PC-9 (cell line): Measurements from ENCODE around the gene NINL. TPM values are rescaled to one million over a fixed set of nuclear protein-coding genes. Genes with fewer than 3 reads are reported as not detected.

Source experiments
- BruUV-seq: library from RNA; stranded (reverse); fragments of 400-500 nt; replicated peaks from 2 replicates; lab custom pipeline; 2021; lab: Mats Ljungman, UMichigan
- CTCF ChIA-PET: fragments of 300-600 bp; sonication (Branson Sonifier 250); formaldehyde crosslinking; loops from one replicate; lab custom pipeline; 2022; ENCODE audit warnings: antibody characterized with exemption; lab: Charles Lee
- POLR2A ChIA-PET: fragments of 300-600 bp; sonication (Branson Sonifier 250); formaldehyde crosslinking; loops from one replicate; lab custom pipeline; 2022; ENCODE audit warnings: antibody characterized with exemption; ENCODE audit not compliant: unreplicated experiment; lab: Charles Lee
- DNase-seq, 2 experiments: peaks; one replicate each; pipeline versions ENCODE4 v3.0.0 to v3.0.0-alpha.2; 2015 to 2022; ENCODE audit warnings: mixed read lengths in 1 of 2
- H2AFZ ChIP-seq: fragments of 200-600 bp; sonication (generic); 2 replicates; pipeline ENCODE4 v1.8.1; 2017; ENCODE audit warnings: antibody characterized with exemption
- H3F3A ChIP-seq: fragments of 200-600 bp; sonication (generic); 2 replicates; pipeline ENCODE4 v1.8.1; 2017; ENCODE audit warnings: antibody characterized with exemption, mild to moderate bottlenecking, low read depth; ENCODE audit not compliant: insufficient read depth
- H3K27ac ChIP-seq: fragments of 200-600 bp; sonication (generic); 2 replicates; pipeline ENCODE4 v1.6.1; 2016; ENCODE audit warnings: mixed run types
- H3K27me3 ChIP-seq: fragments of 200-600 bp; sonication (generic); 2 replicates; pipeline ENCODE4 v1.6.1; 2016; ENCODE audit warnings: low read depth, mixed run types; ENCODE audit not compliant: insufficient read depth
- H3K36me3 ChIP-seq: fragments of 200-600 bp; sonication (generic); 2 replicates; pipeline ENCODE4 v1.6.1; 2016; ENCODE audit warnings: low read depth, mixed run types
- H3K4me1 ChIP-seq: fragments of 200-600 bp; sonication (generic); replicated peaks from 2 replicates; pipeline ENCODE4 v1.6.1; 2016; ENCODE audit warnings: mixed run types; ENCODE audit not compliant: insufficient read depth
- H3K4me2 ChIP-seq: fragments of 200-600 bp; sonication (generic); 2 replicates; pipeline ENCODE4 v1.6.1; 2017; ENCODE audit warnings: mixed run types
- H3K4me3 ChIP-seq: fragments of 200-600 bp; sonication (generic); 2 replicates; pipeline ENCODE4 v1.6.1; 2016; ENCODE audit warnings: mixed run types
- H3K79me2 ChIP-seq: fragments of 200-600 bp; sonication (generic); 2 replicates; pipeline ENCODE4 v1.6.1; 2017; ENCODE audit warnings: low read depth, mixed run types
- H3K9me2 ChIP-seq: fragments of 200-600 bp; sonication (generic); 2 replicates; pipeline ENCODE4 v1.8.1; 2017; ENCODE audit warnings: mild to moderate bottlenecking; ENCODE audit not compliant: insufficient read depth
- H3K9me3 ChIP-seq: fragments of 200-600 bp; sonication (generic); 2 replicates; pipeline ENCODE4 v1.8.1; 2016; ENCODE audit warnings: low read depth; ENCODE audit not compliant: insufficient read depth
- H4K20me1 ChIP-seq: fragments of 200-600 bp; sonication (generic); 2 replicates; pipeline ENCODE4 v1.8.1; 2017; ENCODE audit not compliant: insufficient read depth
- EZH2 ChIP-seq: fragments of 200-600 bp; sonication (generic); IDR thresholded peaks from 2 replicates; pipeline ENCODE4 v1.8.0; 2017; ENCODE audit warnings: antibody characterized with exemption, low read depth
- intact Hi-C: fragments of 100-400 bp; cut with micrococcal nuclease; formaldehyde crosslinking; loops from one replicate; pipeline ENCODE4 v1.10.0; 2022; ENCODE audit not compliant: unreplicated experiment
- total RNA-seq: library from RNA; stranded (reverse); gene quantifications from 2 replicates; pipeline ENCODE4 v1.2.3, GENCODE V29; 2021
- TF ChIP-seq, protein P1 (sequence below): fragments of 200-600 bp; sonication (generic); conservative IDR thresholded peaks from 2 replicates; pipeline ENCODE4 v1.6.1; 2017; ENCODE audit warnings: mixed run types, antibody characterized with exemption, mild to moderate bottlenecking, moderate library complexity

The NINL gene
- total RNA-seq, 1 experiment from 2014 or later = 19.6 TPM

DNA sequence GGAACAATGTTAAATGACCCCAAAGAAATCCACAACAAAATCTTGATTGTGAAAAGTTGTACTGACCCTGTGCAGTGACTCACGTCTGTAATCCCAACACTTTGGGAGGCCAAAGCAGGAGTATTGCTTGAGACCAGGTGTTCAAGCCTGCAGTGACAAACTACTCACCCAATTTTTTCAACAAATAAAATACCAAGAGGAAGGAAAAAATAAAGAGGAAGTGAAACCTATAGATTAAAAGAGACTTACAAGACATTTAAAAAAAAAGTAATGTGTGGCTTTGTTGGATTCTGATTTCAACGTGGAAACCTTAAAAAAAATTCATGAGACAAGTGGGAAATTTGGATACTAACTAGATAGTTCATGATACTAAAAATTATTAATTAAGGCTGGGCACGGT, 146.0 kb downstream of the NINL start:
- no peak overlapping the region for H3K27ac ChIP-seq
- H4K20me1 ChIP-seq = no peaks in the 10 kb centered on the region
- no peaks in the 10 kb centered on the region for H3K9me3 ChIP-seq
- BruUV-seq = no TSS peak
- no peaks in the 10 kb centered on the region for H3F3A ChIP-seq
- H3K4me3 ChIP-seq = no peak overlapping the region
- no peak overlapping the region for H2AFZ ChIP-seq
- ChIA-PET POLR2A (no interaction called here), CTCF (no interaction called here)
- no peaks in the 10 kb centered on the region for H3K9me2 ChIP-seq
- no peaks in the 10 kb centered on the region for H3K4me1 ChIP-seq
- no peaks in the 10 kb centered on the region for H3K27me3 ChIP-seq
- intact Hi-C loops = no loop called here
- no peak for DNase-seq
- peaks cover 11% of the 10 kb centered on the region; the same call in 1 of the 2 replicates for H3K36me3 ChIP-seq
- no peak for TF ChIP-seq EZH2
- TF ChIP-seq, protein P1, sequence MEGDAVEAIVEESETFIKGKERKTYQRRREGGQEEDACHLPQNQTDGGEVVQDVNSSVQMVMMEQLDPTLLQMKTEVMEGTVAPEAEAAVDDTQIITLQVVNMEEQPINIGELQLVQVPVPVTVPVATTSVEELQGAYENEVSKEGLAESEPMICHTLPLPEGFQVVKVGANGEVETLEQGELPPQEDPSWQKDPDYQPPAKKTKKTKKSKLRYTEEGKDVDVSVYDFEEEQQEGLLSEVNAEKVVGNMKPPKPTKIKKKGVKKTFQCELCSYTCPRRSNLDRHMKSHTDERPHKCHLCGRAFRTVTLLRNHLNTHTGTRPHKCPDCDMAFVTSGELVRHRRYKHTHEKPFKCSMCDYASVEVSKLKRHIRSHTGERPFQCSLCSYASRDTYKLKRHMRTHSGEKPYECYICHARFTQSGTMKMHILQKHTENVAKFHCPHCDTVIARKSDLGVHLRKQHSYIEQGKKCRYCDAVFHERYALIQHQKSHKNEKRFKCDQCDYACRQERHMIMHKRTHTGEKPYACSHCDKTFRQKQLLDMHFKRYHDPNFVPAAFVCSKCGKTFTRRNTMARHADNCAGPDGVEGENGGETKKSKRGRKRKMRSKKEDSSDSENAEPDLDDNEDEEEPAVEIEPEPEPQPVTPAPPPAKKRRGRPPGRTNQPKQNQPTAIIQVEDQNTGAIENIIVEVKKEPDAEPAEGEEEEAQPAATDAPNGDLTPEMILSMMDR = no peak
- H3K4me2 ChIP-seq = no peak overlapping the region
- no peaks in the 10 kb centered on the region for H3K79me2 ChIP-seq

DNA sequence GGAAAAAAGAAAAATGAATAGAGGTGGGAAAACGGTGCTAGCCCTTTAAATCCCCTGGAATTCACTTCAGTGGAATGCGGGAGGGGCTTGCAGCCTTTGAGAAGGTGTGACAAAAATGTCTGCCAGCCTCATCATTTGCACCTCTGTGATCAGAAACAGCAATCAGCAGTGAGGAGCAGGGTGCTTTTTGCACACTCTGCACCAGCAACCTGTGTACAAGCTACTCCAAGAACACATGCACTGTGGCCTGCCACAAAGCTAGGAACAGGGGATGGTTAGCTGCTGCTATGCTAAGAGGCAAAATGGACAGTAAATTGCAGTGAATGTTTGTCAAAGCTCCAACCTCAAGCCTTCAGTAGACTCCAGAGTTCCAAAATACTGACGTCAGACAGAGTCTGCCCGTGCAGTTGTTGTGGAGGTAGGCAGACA, 148.2 kb downstream of the NINL start:
- no TSS peak for BruUV-seq
- no peaks in the 10 kb centered on the region for H3K79me2 ChIP-seq
- H3K9me2 ChIP-seq = no peaks in the 10 kb centered on the region
- H3K4me2 ChIP-seq = no peak overlapping the region
- peak in 1 of 2 experiments; percentile 17 for DNase-seq
- H3K27me3 ChIP-seq = no peaks in the 10 kb centered on the region
- TF ChIP-seq, protein P1 = no peak
- TF ChIP-seq EZH2 = no peak
- H2AFZ ChIP-seq = no peak overlapping the region
- no peaks in the 10 kb centered on the region for H4K20me1 ChIP-seq
- H3K4me3 ChIP-seq = no peak overlapping the region
- no peak overlapping the region for H3K27ac ChIP-seq
- ChIA-PET POLR2A (interaction anchor here (0.7 kb wide), 1 partner anchor 393 kb away, joined by 13 read pairs; no protein-coding TSS in a partner anchor), CTCF (no interaction called here)
- intact Hi-C loops = no loop called here
- H3K9me3 ChIP-seq = no peaks in the 10 kb centered on the region
- H3K36me3 ChIP-seq = peaks cover 10% of the 10 kb centered on the region; the same call in 1 of the 2 replicates
- no peaks in the 10 kb centered on the region for H3F3A ChIP-seq
- H3K4me1 ChIP-seq = no peaks in the 10 kb centered on the region

DNA sequence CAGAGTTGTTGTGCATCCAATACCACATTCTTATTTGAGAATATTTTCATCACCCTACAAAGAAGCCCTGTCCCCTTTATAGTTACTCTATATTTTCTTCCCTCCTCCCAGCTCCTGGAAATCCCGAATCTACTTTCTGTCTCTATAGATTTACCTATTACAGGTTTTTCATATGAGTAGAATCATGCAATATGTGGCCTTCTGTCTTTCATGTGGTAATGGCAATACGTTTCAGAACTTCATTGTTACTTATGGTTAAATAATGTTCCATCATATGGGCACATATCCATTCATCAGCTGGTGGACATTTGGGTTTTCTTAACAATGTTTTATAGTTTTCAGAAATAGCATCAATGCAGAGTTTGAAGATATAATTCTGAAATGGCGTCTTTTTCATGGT, 160.8 kb downstream of the NINL start:
- H3K4me3 ChIP-seq = no peak overlapping the region
- H3K27me3 ChIP-seq = no peaks in the 10 kb centered on the region
- no TSS peak for BruUV-seq
- ChIA-PET CTCF (no interaction called here), POLR2A (interaction anchor here (0.7 kb wide), 1 partner anchor 169 kb away, joined by 3 read pairs; no protein-coding TSS in a partner anchor)
- H3K9me3 ChIP-seq = no peaks in the 10 kb centered on the region
- TF ChIP-seq, protein P1 = no peak
- TF ChIP-seq EZH2 = no peak
- intact Hi-C loops = no loop called here
- no peaks in the 10 kb centered on the region for H3K4me1 ChIP-seq
- no peak overlapping the region for H2AFZ ChIP-seq
- H3K79me2 ChIP-seq = no peaks in the 10 kb centered on the region
- no peak for DNase-seq
- H3K9me2 ChIP-seq = no peaks in the 10 kb centered on the region
- H3K36me3 ChIP-seq = peaks cover 22% of the 10 kb centered on the region
- H3K27ac ChIP-seq = no peak overlapping the region
- no peaks in the 10 kb centered on the region for H4K20me1 ChIP-seq
- no peak overlapping the region for H3K4me2 ChIP-seq
- peaks cover 9% of the 10 kb centered on the region; the same call in 1 of the 2 replicates for H3F3A ChIP-seq
